ENCODE results near the gene SEMA3D.

DNA sequence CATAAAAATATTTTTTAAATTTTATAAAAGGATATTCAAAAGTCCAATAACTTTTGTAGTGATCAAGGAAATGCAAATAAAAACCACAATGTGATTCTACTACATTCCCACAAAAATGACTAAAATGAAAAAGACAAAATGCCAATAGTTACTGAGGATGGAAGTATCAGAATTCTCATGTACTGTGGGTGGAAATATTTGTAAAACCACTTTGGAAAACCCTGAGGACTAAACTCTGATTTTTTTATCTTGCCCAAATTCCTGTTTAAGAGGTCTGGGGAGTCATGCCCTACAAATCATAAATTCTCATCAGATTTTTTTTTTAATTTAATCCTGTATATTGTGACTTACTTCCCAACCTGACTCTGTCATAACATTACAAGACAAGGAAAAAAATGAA is 9.8 kb upstream of the SEMA3D start:
- TF ChIP-seq CTCF (IDR thresholded peaks at IDR 0.05) (no peak), EP300 (IDR thresholded peaks at IDR 0.05; ENCODE audit: low read depth) (no peak), POLR2A (IDR thresholded peaks at IDR 0.05) (no peak)

All from transverse colon (tissue), 3 donors.